NB4 (cell line): ENCODE measurements around the gene GALNT3.

ENCODE experiments used
- MYC ChIP-seq: IDR thresholded peaks from 2 replicates; pipeline ENCODE4 v1.6.1; 2011; ENCODE audit warnings: low read depth, low read length
- POLR2A ChIP-seq: IDR thresholded peaks from 2 replicates; pipeline ENCODE4 v1.6.1; 2011; ENCODE audit warnings: mild to moderate bottlenecking; ENCODE audit not compliant: insufficient read length; ENCODE audit errors: extremely low read depth
- TF ChIP-seq, protein P1 (sequence below): IDR thresholded peaks from one replicate; pipeline ENCODE4 v1.5.1; 2012; ENCODE audit warnings: low read depth, low read length
- TF ChIP-seq, protein P2 (sequence below): IDR thresholded peaks from 2 replicates; pipeline ENCODE4 v1.6.1; 2011; ENCODE audit warnings: low read depth, low read length

DNA sequence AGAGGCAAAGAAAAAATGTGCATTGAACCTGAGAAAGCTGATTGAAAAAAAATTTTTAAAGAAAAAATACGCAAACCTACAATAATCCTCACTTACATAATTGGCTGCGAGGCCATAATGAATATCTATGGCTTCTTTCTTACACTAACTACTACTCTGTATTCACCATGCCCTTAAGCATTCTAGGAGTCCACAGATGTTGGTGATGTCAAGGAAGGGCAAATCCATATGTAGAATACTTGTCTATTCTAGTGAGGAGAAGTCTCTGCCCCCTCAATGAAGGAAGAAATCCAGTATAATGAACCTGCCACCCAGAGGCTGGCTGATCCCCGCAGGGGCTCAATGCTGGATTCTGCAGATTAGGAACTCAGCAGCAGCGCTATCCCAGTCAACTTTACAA, 14.3 kb downstream of the GALNT3 start:
- TF ChIP-seq POLR2A (no peak), MYC (no peak)
- TF ChIP-seq, protein P1, sequence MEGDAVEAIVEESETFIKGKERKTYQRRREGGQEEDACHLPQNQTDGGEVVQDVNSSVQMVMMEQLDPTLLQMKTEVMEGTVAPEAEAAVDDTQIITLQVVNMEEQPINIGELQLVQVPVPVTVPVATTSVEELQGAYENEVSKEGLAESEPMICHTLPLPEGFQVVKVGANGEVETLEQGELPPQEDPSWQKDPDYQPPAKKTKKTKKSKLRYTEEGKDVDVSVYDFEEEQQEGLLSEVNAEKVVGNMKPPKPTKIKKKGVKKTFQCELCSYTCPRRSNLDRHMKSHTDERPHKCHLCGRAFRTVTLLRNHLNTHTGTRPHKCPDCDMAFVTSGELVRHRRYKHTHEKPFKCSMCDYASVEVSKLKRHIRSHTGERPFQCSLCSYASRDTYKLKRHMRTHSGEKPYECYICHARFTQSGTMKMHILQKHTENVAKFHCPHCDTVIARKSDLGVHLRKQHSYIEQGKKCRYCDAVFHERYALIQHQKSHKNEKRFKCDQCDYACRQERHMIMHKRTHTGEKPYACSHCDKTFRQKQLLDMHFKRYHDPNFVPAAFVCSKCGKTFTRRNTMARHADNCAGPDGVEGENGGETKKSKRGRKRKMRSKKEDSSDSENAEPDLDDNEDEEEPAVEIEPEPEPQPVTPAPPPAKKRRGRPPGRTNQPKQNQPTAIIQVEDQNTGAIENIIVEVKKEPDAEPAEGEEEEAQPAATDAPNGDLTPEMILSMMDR = no peak
- TF ChIP-seq, protein P2, sequence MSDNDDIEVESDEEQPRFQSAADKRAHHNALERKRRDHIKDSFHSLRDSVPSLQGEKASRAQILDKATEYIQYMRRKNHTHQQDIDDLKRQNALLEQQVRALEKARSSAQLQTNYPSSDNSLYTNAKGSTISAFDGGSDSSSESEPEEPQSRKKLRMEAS = no peak
